HepG2 (cell line): ENCODE results near the gene OPRD1. TPM values are rescaled to one million over a fixed set of nuclear protein-coding genes. Genes with fewer than 3 reads are reported as not detected.

Experiments
- ATAC-seq: fragments of 200-7000 bp; cut with Tn5 transposase; 3 replicates; pipeline ENCODE4 v1.9.1; 2020; ENCODE audit warnings: mild to moderate bottlenecking, moderate library complexity
- BruUV-seq: library from RNA; stranded (reverse); fragments of 400-500 nt; replicated peaks from 2 replicates; lab custom pipeline; 2021; lab: Mats Ljungman, UMichigan
- CTCF ChIA-PET: fragments of 300-600 bp; formaldehyde crosslinking; extraction: SDS; loops from one replicate; lab custom pipeline; 2021; ENCODE audit warnings: low total read pairs, inconsistent platforms, low intra/inter-chr PET ratio; lab: Yijun Ruan, JAX
- POLR2A ChIA-PET: fragments of 350-600 bp; sonication (Branson Sonifier 250); formaldehyde crosslinking; loops from one replicate; lab custom pipeline; 2020; ENCODE audit warnings: antibody characterized with exemption, inconsistent platforms; lab: Yijun Ruan, JAX
- DNase-seq: peaks from one replicate; pipeline ENCODE4 v3.0.0-alpha.2; 2015; ENCODE audit warnings: low spot score
- FAIRE-seq: peaks from 3 replicates; lab custom pipeline; 2011; peaks lifted over from hg19 to GRCh38; lab: Jason Lieb, UNC
- H2AFZ ChIP-seq: one replicate; pipeline ENCODE4 v1.6.1; 2011; ENCODE audit warnings: low read length, inconsistent platforms
- H3K27ac ChIP-seq: fragments of 300-600 bp; 3 replicates; pipeline ENCODE4 v1.8.0; 2011; ENCODE audit warnings: mixed run types, mild to moderate bottlenecking, mixed read lengths, low read length, inconsistent platforms; ENCODE audit not compliant: insufficient read depth; ENCODE audit errors: extremely low read length
- H3K27me3 ChIP-seq, 2 experiments: fragments of 200-600 bp in 1 of 2; 2 replicates in 1 of 2; 3 replicates in 1 of 2; pipeline versions ENCODE4 v1.6.0 to v1.8.0; 2011; ENCODE audit warnings: low read length in 2 of 2, mild to moderate bottlenecking in 2 of 2, moderate library complexity in 2 of 2, inconsistent platforms in 1 of 2; ENCODE audit not compliant: insufficient read depth in 2 of 2, control insufficient read depth in 1 of 2
- H3K36me3 ChIP-seq, 2 experiments: fragments of 200-600 bp in 1 of 2; replicated peaks in 1 of 2; 2 replicates in 1 of 2; 3 replicates in 1 of 2; pipeline versions ENCODE4 v1.5.1 to v1.8.0; 2011; ENCODE audit warnings: low read length in 2 of 2, inconsistent platforms in 1 of 2; ENCODE audit not compliant: insufficient read depth in 2 of 2, control insufficient read depth in 1 of 2
- H3K4me1 ChIP-seq: 2 replicates; pipeline ENCODE4 v1.5.1; 2012; ENCODE audit warnings: low read length, inconsistent platforms; ENCODE audit not compliant: insufficient read depth
- H3K4me2 ChIP-seq: 2 replicates; pipeline ENCODE4 v1.6.0; 2011; ENCODE audit warnings: low read depth, low read length, inconsistent platforms
- H3K4me3 ChIP-seq, 3 experiments: fragments of 200-600 bp in 1 of 3; sonication (generic), shearing (Covaris generic) in 1 of 3; replicated peaks in 1 of 3; 2 replicates each; pipeline ENCODE4 v1.5.1; 2011 to 2016; ENCODE audit warnings: low read length in 3 of 3, inconsistent platforms in 2 of 3, low read depth in 2 of 3, mild to moderate bottlenecking in 2 of 3, control low read depth in 1 of 3, mixed read lengths in 1 of 3; ENCODE audit not compliant: insufficient read depth in 1 of 3
- H3K79me2 ChIP-seq: one replicate; pipeline ENCODE4 v1.6.1; 2011; ENCODE audit warnings: low read length, inconsistent platforms; ENCODE audit not compliant: insufficient read depth
- H3K9ac ChIP-seq: 2 replicates; pipeline ENCODE4 v1.6.0; 2011; ENCODE audit warnings: mild to moderate bottlenecking, low read depth, low read length, inconsistent platforms; ENCODE audit not compliant: insufficient read depth
- H3K9me3 ChIP-seq: 2 replicates; pipeline ENCODE4 v1.5.1; 2012; ENCODE audit warnings: mild to moderate bottlenecking, low read length
- H4K20me1 ChIP-seq: 2 replicates; pipeline ENCODE4 v1.6.0; 2011; ENCODE audit warnings: inconsistent platforms, mild to moderate bottlenecking, low read length, moderate library complexity; ENCODE audit not compliant: insufficient read depth
- AKNA ChIP-seq: sonication (generic); formaldehyde crosslinking; IDR thresholded peaks from 2 replicates; pipeline ENCODE4 v1.4.0; 2020; ENCODE audit warnings: missing genetic modification reagents, borderline replicate concordance
- GTF3A ChIP-seq: sonication (generic); formaldehyde crosslinking; conservative IDR thresholded peaks from 2 replicates; pipeline ENCODE4 v1.4.0; 2020; ENCODE audit warnings: mild to moderate bottlenecking, missing genetic modification reagents
- KMT2B ChIP-seq: IDR thresholded peaks from 2 replicates; pipeline ENCODE4 v1.6.1; 2016; ENCODE audit warnings: missing genetic modification reagents, missing compliant biosample characterization
- NFKB2 ChIP-seq: sonication (generic); formaldehyde crosslinking; IDR thresholded peaks from 2 replicates; pipeline ENCODE4 v1.4.0; 2020; ENCODE audit warnings: missing genetic modification reagents, borderline replicate concordance
- NFYC ChIP-seq: IDR thresholded peaks from 2 replicates; pipeline ENCODE4 v1.6.1; 2016; ENCODE audit warnings: missing genetic modification reagents, missing compliant biosample characterization
- PAXIP1 ChIP-seq: sonication (generic); formaldehyde crosslinking; conservative IDR thresholded peaks from 2 replicates; pipeline ENCODE4 v1.4.0; 2020; ENCODE audit warnings: mild to moderate bottlenecking, missing genetic modification reagents, moderate library complexity
- UBTF ChIP-seq: sonication (generic); formaldehyde crosslinking; IDR thresholded peaks from 2 replicates; pipeline ENCODE4 v1.4.0; 2020; ENCODE audit warnings: mild to moderate bottlenecking, missing genetic modification reagents
- ZBTB26 ChIP-seq: IDR thresholded peaks from 2 replicates; pipeline ENCODE4 v1.6.1; 2016; ENCODE audit warnings: missing compliant biosample characterization, missing genetic modification reagents, borderline replicate concordance
- ZNF251 ChIP-seq: sonication (generic); formaldehyde crosslinking; IDR thresholded peaks from 2 replicates; pipeline ENCODE4 v1.9.0; 2021; ENCODE audit warnings: mild to moderate bottlenecking, missing genetic modification reagents
- ZNF44 ChIP-seq: sonication (generic); formaldehyde crosslinking; IDR thresholded peaks from 2 replicates; pipeline ENCODE4 v1.5.1; 2020; ENCODE audit warnings: mild to moderate bottlenecking, missing genetic modification reagents
- ZNF615 ChIP-seq: sonication (generic); formaldehyde crosslinking; IDR thresholded peaks from 2 replicates; pipeline ENCODE4 v1.5.0; 2020; ENCODE audit warnings: mild to moderate bottlenecking, missing genetic modification reagents, borderline replicate concordance
- ZNF670 ChIP-seq: sonication (generic); formaldehyde crosslinking; IDR thresholded peaks from 2 replicates; pipeline ENCODE4 v1.8.0; 2022; ENCODE audit warnings: mild to moderate bottlenecking, missing genetic modification reagents, borderline replicate concordance
- ZNF777 ChIP-seq: sonication (generic); formaldehyde crosslinking; IDR thresholded peaks from 2 replicates; pipeline ENCODE4 v1.4.0; 2020; ENCODE audit warnings: missing genetic modification reagents
- WGBS: methylation state at CpG from one replicate; pipeline ENCODE4 v1.1.6; 2017; ENCODE audit warnings: low lambda C conversion rate; 5-methylcytosine and 5-hydroxymethylcytosine counted together
- in situ Hi-C: cut with HindIII; loops from 2 replicates; pipeline ENCODE4 v1.10.0; 2017; ENCODE audit warnings: low pct_unique_long_range_greater_than_20kb; ENCODE audit not compliant: extremely low pct_ligation_motif_present
- intact Hi-C: fragments of 100-400 bp; cut with micrococcal nuclease; formaldehyde crosslinking; loops from one replicate; pipeline ENCODE4 v1.10.0; 2022; ENCODE audit not compliant: unreplicated experiment
- polyA plus RNA-seq, 8 experiments: library from polyadenylated mRNA; depleted of rRNA in 3 of 8; stranded (reverse) in 7 of 8; unstranded in 1 of 8; fragments of >200 nt; fragmentation: Illumina TruSeq in 4 of 8; extraction: Trizol in 4 of 8; gene quantifications; 2 replicates each; pipeline versions ENCODE4 v1.2.1 to v1.2.3, GENCODE V29; 2011 to 2016; ENCODE audit warnings: low read depth in 4 of 8, missing spikeins in 1 of 8, mixed read lengths in 1 of 8; ENCODE audit not compliant: insufficient read depth in 1 of 8
- total RNA-seq, 5 experiments: library from RNA; depleted of rRNA; stranded (reverse); fragments of >200 nt; fragmentation: Illumina TruSeq; extraction: Trizol; gene quantifications; 2 replicates each; pipeline ENCODE4 v1.2.3, GENCODE V29; 2016; ENCODE audit warnings: low read depth in 1 of 5

The OPRD1 gene
- total and polyA plus RNA-seq, 2 of the 13 experiments (the other 11 are each of a cell fraction or from before 2014, with no cell fraction given), result 0.02 to 0.03 TPM

GRCh38 chr1:28804071-28804470, 7.9 kb upstream of the OPRD1 start:
- H3K27me3 ChIP-seq, result no peaks in the 10 kb centered on the region; a peak in 2 of 5 replicates
- in situ Hi-C loops, result no loop called here
- ATAC-seq (no peak), DNase-seq (no peak), FAIRE-seq (no peak)
- BruUV-seq, result no TSS peak
- POLR2A ChIA-PET, result no interaction called here
- CTCF ChIA-PET, result no interaction called here
- no peak overlapping the region for H3K27ac ChIP-seq
- H3K36me3 ChIP-seq, result no peaks in the 10 kb centered on the region
- no peaks in the 10 kb centered on the region for H3K79me2 ChIP-seq
- H4K20me1 ChIP-seq, result no peaks in the 10 kb centered on the region
- no peak overlapping the region for H3K9ac ChIP-seq
- intact Hi-C loops, result no loop called here
- peaks cover 15% of the 10 kb centered on the region for H3K4me1 ChIP-seq
- H3K9me3 ChIP-seq, result no peaks in the 10 kb centered on the region
- no peak overlapping the region for H2AFZ ChIP-seq
- 31% methylated on average over 2 of the region's 3 CpGs for WGBS
- no peak overlapping the region for H3K4me3 ChIP-seq
- H3K4me2 ChIP-seq, result no peak overlapping the region
- TF ChIP-seq ZNF44 (CRISPR knock-in tag), result no peak
- no peak for TF ChIP-seq AKNA
- no peak for TF ChIP-seq UBTF (CRISPR knock-in tag)
- TF ChIP-seq KMT2B (CRISPR knock-in tag), result no peak
- TF ChIP-seq ZNF615, result no peak
- TF ChIP-seq ZNF777 (CRISPR knock-in tag), result no peak
- TF ChIP-seq PAXIP1 (CRISPR knock-in tag), result no peak
- no peak for TF ChIP-seq ZNF251 (CRISPR knock-in tag)
- TF ChIP-seq ZNF670 (CRISPR knock-in tag), result no peak
- TF ChIP-seq NFYC, result no peak
- TF ChIP-seq GTF3A, result no peak
- no peak for TF ChIP-seq ZBTB26 (CRISPR knock-in tag)
- no peak for TF ChIP-seq NFKB2 (CRISPR knock-in tag)
